Fibroblast of lung (primary cell): ENCODE results near the gene GOPC. TPM values are rescaled to one million over a fixed set of nuclear protein-coding genes. Genes with fewer than 3 reads are reported as not detected.

Experiments used
- DNase-seq, 2 donors: peaks; one replicate each; pipeline versions ENCODE4 v3.0.0 to v3.0.0-alpha.2; 2010; ENCODE audit warnings: low read depth in 2 of 2
- H2AFZ ChIP-seq: 2 replicates; pipeline ENCODE4 v1.5.1; 2012; ENCODE audit warnings: low read length, control low read depth, inconsistent platforms
- H3K27ac ChIP-seq: 2 replicates; pipeline ENCODE4 v1.5.1; 2011; ENCODE audit warnings: low read length, control low read depth; ENCODE audit not compliant: insufficient read depth
- H3K27me3 ChIP-seq: 2 replicates; pipeline ENCODE4 v1.5.1; 2011; ENCODE audit warnings: mild to moderate bottlenecking, low read length; ENCODE audit not compliant: control insufficient read depth, insufficient read depth
- H3K36me3 ChIP-seq: 2 replicates; pipeline ENCODE4 v1.5.1; 2011; ENCODE audit warnings: low read length; ENCODE audit not compliant: control insufficient read depth, insufficient read depth
- H3K4me1 ChIP-seq: 2 replicates; pipeline ENCODE4 v1.5.1; 2011; ENCODE audit warnings: low read length; ENCODE audit not compliant: control insufficient read depth, insufficient read depth; ENCODE audit errors: extremely low read depth
- H3K4me2 ChIP-seq: 2 replicates; pipeline ENCODE4 v1.5.1; 2011; ENCODE audit warnings: low read length, control low read depth; ENCODE audit not compliant: insufficient read depth; ENCODE audit errors: extremely low read depth
- H3K4me3 ChIP-seq, 4 experiments: fragments of 200-600 bp in 1 of 4; sonication (generic) in 1 of 4; replicated peaks in 1 of 4; 2 replicates each; pipeline ENCODE4 v1.5.1; 2011 to 2016; ENCODE audit warnings: low read length in 4 of 4, low read depth in 3 of 4, mild to moderate bottlenecking in 3 of 4, control low read depth in 2 of 4, inconsistent platforms in 1 of 4, mixed read lengths in 1 of 4; ENCODE audit not compliant: insufficient read depth in 1 of 4; ENCODE audit errors: control extremely low read depth in 1 of 4
- H3K79me2 ChIP-seq: 2 replicates; pipeline ENCODE4 v1.5.1; 2012; ENCODE audit warnings: mild to moderate bottlenecking, low read length, inconsistent platforms; ENCODE audit not compliant: control insufficient read depth, insufficient read depth
- H3K9ac ChIP-seq: 2 replicates; pipeline ENCODE4 v1.5.1; 2011; ENCODE audit warnings: mild to moderate bottlenecking, low read length, control low read depth; ENCODE audit not compliant: insufficient read depth
- H3K9me3 ChIP-seq: 2 replicates; pipeline ENCODE4 v1.5.1; 2012; ENCODE audit warnings: low read depth, low read length; ENCODE audit not compliant: control insufficient read depth, insufficient read depth
- H4K20me1 ChIP-seq: 2 replicates; pipeline ENCODE4 v1.5.1; 2011; ENCODE audit warnings: low read length; ENCODE audit not compliant: control insufficient read depth, insufficient read depth; ENCODE audit errors: extremely low read depth
- CTCF ChIP-seq, 2 donors: IDR thresholded peaks in 1 of 2; conservative IDR thresholded peaks in 1 of 2; 1 replicate in 1 of 2; 2 replicates in 1 of 2; pipeline ENCODE4 v1.5.1; 2011 to 2012; ENCODE audit warnings: low read length in 2 of 2, control low read depth in 1 of 2, inconsistent platforms in 1 of 2, low read depth in 1 of 2, mild to moderate bottlenecking in 1 of 2
- EZH2 ChIP-seq: IDR thresholded peaks from 2 replicates; pipeline ENCODE4 v1.5.1; 2012; ENCODE audit warnings: low read length, control low read depth, mild to moderate bottlenecking; ENCODE audit errors: missing control alignments
- polyA plus RNA-seq, 2 donors: library from polyadenylated mRNA; depleted of rRNA in 1 of 2; stranded (reverse) in 1 of 2; unstranded in 1 of 2; fragments of >200 nt; gene quantifications; 2 replicates each; pipeline ENCODE4 v1.2.1, GENCODE V29; 2011 to 2012; ENCODE audit warnings: missing spikeins in 1 of 2
- total RNA-seq: library from RNA; depleted of rRNA; stranded (reverse); fragments of >200 nt; gene quantifications from 2 replicates; pipeline ENCODE4 v1.2.1, GENCODE V29; 2014

The GOPC gene
- total and polyA plus RNA-seq, 2 donors (not counting 1 experiment from before 2014, with no cell fraction given): 32.2 to 45.4 TPM

- H3K4me3 ChIP-seq: no peak overlapping the region
- no peak for TF ChIP-seq EZH2
- no peak for TF ChIP-seq CTCF (conservative IDR thresholded peaks at IDR 0.05 in 1 of 2, IDR thresholded peaks at IDR 0.05 in 1 of 2; ENCODE audit: low read depth in 1 of 2, low read length in 2 of 2)
- no peak overlapping the region for H2AFZ ChIP-seq
- no peak overlapping the region for H3K9ac ChIP-seq
- H3K36me3 ChIP-seq: no peaks in the 10 kb centered on the region
- DNase-seq: no peak
- H3K27ac ChIP-seq: no peak overlapping the region
- H4K20me1 ChIP-seq: no peaks in the 10 kb centered on the region
- H3K27me3 ChIP-seq: no peaks in the 10 kb centered on the region
- H3K4me1 ChIP-seq: no peaks in the 10 kb centered on the region
- no peak overlapping the region for H3K4me2 ChIP-seq
- H3K79me2 ChIP-seq: no peaks in the 10 kb centered on the region
- H3K9me3 ChIP-seq: no peaks in the 10 kb centered on the region
Observed at GRCh38 chr6:117607511-117607910, 5.2 kb upstream of the GOPC start.

DNA sequence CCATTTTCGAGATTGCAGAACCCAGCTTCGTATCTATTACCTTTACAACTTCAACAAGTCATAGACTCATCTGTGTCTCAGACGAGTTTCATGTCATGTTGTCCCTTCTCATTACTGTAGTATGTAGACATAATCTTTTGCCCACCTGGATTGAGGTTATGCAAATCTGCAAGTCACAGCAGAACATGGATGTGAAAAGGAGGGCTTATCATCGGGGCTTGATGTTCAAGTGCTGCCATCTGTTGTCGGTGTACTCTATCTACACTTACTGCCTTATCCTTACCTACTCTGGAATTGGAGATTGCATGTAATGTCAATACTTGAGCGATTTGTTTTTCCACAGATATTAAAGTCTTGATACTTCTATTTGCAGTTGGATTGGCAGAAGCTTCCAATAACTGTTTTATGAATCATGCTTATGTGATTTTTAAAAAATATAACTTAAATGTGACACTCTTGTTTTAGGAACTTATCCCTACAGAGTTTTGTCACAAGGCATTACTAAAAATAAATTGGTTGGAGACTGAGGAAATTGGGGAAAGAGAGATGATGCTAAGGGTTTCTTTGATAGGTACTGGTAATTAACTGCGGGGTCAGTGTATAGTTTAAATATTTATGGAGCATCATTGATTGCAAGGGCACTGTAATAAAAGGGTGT, 3.0 kb upstream of the GOPC start:
- Histone ChIP-seq H3K4me1 (no peaks in the 10 kb centered on the region), H4K20me1 (no peaks in the 10 kb centered on the region), H3K9me3 (no peaks in the 10 kb centered on the region), H2AFZ (no peak overlapping the region), H3K4me3 (no peak overlapping the region), H3K27me3 (no peaks in the 10 kb centered on the region), H3K79me2 (peaks cover 19% of the 10 kb centered on the region), H3K9ac (no peak overlapping the region), H3K27ac (no peak overlapping the region), H3K4me2 (no peak overlapping the region), H3K36me3 (no peaks in the 10 kb centered on the region)
- TF ChIP-seq EZH2: no peak
- peak; percentile 84 to 89 for TF ChIP-seq CTCF (conservative IDR thresholded peaks at IDR 0.05 in 1 of 2, IDR thresholded peaks at IDR 0.05 in 1 of 2; ENCODE audit: low read depth in 1 of 2, low read length in 2 of 2)
- DNase-seq: peak; percentile 76 to 85

GRCh38 chr6:117603821-117604220, 1.5 kb upstream of the GOPC start:
- H3K4me2 ChIP-seq: no peak overlapping the region
- no peaks in the 10 kb centered on the region for H4K20me1 ChIP-seq
- H3K27ac ChIP-seq: no peak overlapping the region
- no peaks in the 10 kb centered on the region for H3K36me3 ChIP-seq
- H3K9me3 ChIP-seq: no peaks in the 10 kb centered on the region
- no peak overlapping the region for H3K4me3 ChIP-seq
- TF ChIP-seq CTCF (conservative IDR thresholded peaks at IDR 0.05 in 1 of 2, IDR thresholded peaks at IDR 0.05 in 1 of 2; ENCODE audit: low read depth in 1 of 2, low read length in 2 of 2) (no peak), EZH2 (no peak)
- DNase-seq: no peak
- no peak overlapping the region for H2AFZ ChIP-seq
- no peak overlapping the region for H3K9ac ChIP-seq
- H3K4me1 ChIP-seq: no peaks in the 10 kb centered on the region
- H3K27me3 ChIP-seq: no peaks in the 10 kb centered on the region
- H3K79me2 ChIP-seq: peaks cover 32% of the 10 kb centered on the region
